ENCODE measurements around the gene FAM184A.

GRCh38 chr6:118965843-118966370, 112.6 kb downstream of the FAM184A start:
- no peak for TF ChIP-seq CTCF (IDR thresholded peaks at IDR 0.05)
- no peak for TF ChIP-seq POLR2A (IDR thresholded peaks at IDR 0.05)

All from esophagus squamous epithelium (tissue), 4 donors.